ENCODE data around the gene PLIN4.
"Not testable (repeated sequence)": the region's sequence is repeated elsewhere in the genome, so short reads cannot be mapped to it uniquely, and the experiment has no call there.

The PLIN4 gene

GRCh38 chr19:4543842-4544647 is 25.8 kb upstream of the PLIN4 start:
- no peak for DNase-seq

GRCh38 chr19:4542896-4543841 is 24.9 kb upstream of the PLIN4 start:
- DNase-seq, result no peak

- DNase-seq, result not testable (repeated sequence)
Observed at GRCh38 chr19:4541806-4542145, 23.5 kb upstream of the PLIN4 start.

- no peak for DNase-seq
Observed at GRCh38 chr19:4541114-4541805, 23.0 kb upstream of the PLIN4 start.

- no peak for DNase-seq
Observed at GRCh38 chr19:4539693-4540581, 21.7 kb upstream of the PLIN4 start, which contains the start of gene LRG1. LRG1 (minus strand) TSS chr19:4540036; CDS start chr19:4540013, 23 bp downstream.

- DNase-seq, result no peak
Observed at GRCh38 chr19:4539169-4539692, 20.9 kb upstream of the PLIN4 start.

GRCh38 chr19:4538601-4538954 is 20.3 kb upstream of the PLIN4 start:
- DNase-seq, result no peak

GRCh38 chr19:4537953-4538600 is 19.8 kb upstream of the PLIN4 start:
- no peak for DNase-seq

- peak; percentile 57 for DNase-seq
Observed at GRCh38 chr19:4536798-4537197, 18.5 kb upstream of the PLIN4 start.

- DNase-seq, result peak; percentile 21
Observed at GRCh38 chr19:4534836-4535658, 16.8 kb upstream of the PLIN4 start, which contains the start of gene PLIN5. PLIN5 (minus strand) TSS chr19:4535224; CDS start chr19:4534074, 1,150 bp downstream.

- no peak for DNase-seq
Observed at GRCh38 chr19:4533835-4534424, 15.6 kb upstream of the PLIN4 start.

GRCh38 chr19:4533334-4533733 is 15.0 kb upstream of the PLIN4 start:
- no peak for DNase-seq

- DNase-seq, result no peak
Observed at GRCh38 chr19:4531562-4532165, 13.4 kb upstream of the PLIN4 start.

GRCh38 chr19:4529924-4530522 is 11.7 kb upstream of the PLIN4 start:
- no peak for DNase-seq

- no peak for DNase-seq
Observed at GRCh38 chr19:4528843-4529242, 10.6 kb upstream of the PLIN4 start.

- not testable (repeated sequence) for DNase-seq
Observed at GRCh38 chr19:4527377-4527776, 9.1 kb upstream of the PLIN4 start.

GRCh38 chr19:4525563-4526002 is 7.3 kb upstream of the PLIN4 start:
- DNase-seq, result no peak

- DNase-seq, result no peak
Observed at GRCh38 chr19:4524808-4525562, 6.7 kb upstream of the PLIN4 start.

Measured in NCI-H526 treated with DMSO at 0.1 percent for 48 hours (cell line).